Body of pancreas (tissue), 4 donors: Measurements from ENCODE around the gene PAPPA2. TPM values are rescaled to one million over a fixed set of nuclear protein-coding genes. Genes with fewer than 3 reads are reported as not detected.

Experiments used
- ATAC-seq: fragments of 150-250 bp; one replicate; pipeline ENCODE4 v1.9.1; 2016
- DNase-seq, 4 donors: peaks; one replicate each; pipeline ENCODE4 v3.0.0-alpha.2; 2019
- H3K27ac ChIP-seq, 4 donors: fragments of 200-600 bp; sonication (generic); 1 replicate in 3 of 4; 2 replicates in 1 of 4; pipeline versions ENCODE4 v1.5.1 to v1.6.1; 2016 to 2019; ENCODE audit warnings: mild to moderate bottlenecking in 1 of 4, mixed read lengths in 1 of 4, moderate library complexity in 1 of 4
- H3K27me3 ChIP-seq, 2 donors: fragments of 200-600 bp; sonication (generic); one replicate each; pipeline ENCODE4 v1.6.0; 2016; ENCODE audit warnings: mild to moderate bottlenecking in 1 of 2
- H3K36me3 ChIP-seq, 2 donors: fragments of 200-600 bp; sonication (generic); replicated peaks in 1 of 2; 2 replicates each; pipeline ENCODE4 v1.5.1; 2016; ENCODE audit warnings: low read depth in 2 of 2; ENCODE audit not compliant: insufficient read depth in 1 of 2
- H3K4me1 ChIP-seq: fragments of 200-600 bp; sonication (generic); one replicate; pipeline ENCODE4 v1.6.0; 2016
- H3K4me3 ChIP-seq, 2 donors: fragments of 200-600 bp; sonication (generic); 1 replicate in 1 of 2; 2 replicates in 1 of 2; pipeline ENCODE4 v1.5.1; 2016 to 2019
- H3K9me3 ChIP-seq, 3 donors: fragments of 200-600 bp; sonication (generic); 1 replicate in 2 of 3; 2 replicates in 1 of 3; pipeline ENCODE4 v1.5.1; 2016
- POLR2A ChIP-seq, 3 donors: fragments of 450-650 bp; IDR thresholded peaks; one replicate each; pipeline ENCODE4 v1.6.1; 2016; ENCODE audit warnings: antibody characterized with exemption in 3 of 3, mild to moderate bottlenecking in 2 of 3
- WGBS, 2 donors: methylation state at CpG; one replicate each; pipeline ENCODE4 v1.1.5; 2017; 5-methylcytosine and 5-hydroxymethylcytosine counted together
- intact Hi-C: fragments of 100-400 bp; cut with DNase I; formaldehyde crosslinking; loops from one replicate; pipeline ENCODE4 v1.15.1; 2023
- total RNA-seq, 2 donors: library from RNA; depleted of rRNA; stranded (reverse); fragments of >200 nt; gene quantifications; one replicate each; pipeline ENCODE4 v1.1.0, GENCODE V29; 2016
- TF ChIP-seq, protein P1 (sequence below), 7 experiments: fragments of 450-650 bp in 4 of 7; fragments of 200-600 bp in 3 of 7; sonication (generic) in 3 of 7; IDR thresholded peaks; one replicate each; pipeline ENCODE4 v1.5.1; 2016 to 2019; ENCODE audit warnings: antibody characterized with exemption in 7 of 7

The PAPPA2 gene
- total RNA-seq, 2 donors from 2014 or later = under 0.01 to 5.4 TPM

DNA sequence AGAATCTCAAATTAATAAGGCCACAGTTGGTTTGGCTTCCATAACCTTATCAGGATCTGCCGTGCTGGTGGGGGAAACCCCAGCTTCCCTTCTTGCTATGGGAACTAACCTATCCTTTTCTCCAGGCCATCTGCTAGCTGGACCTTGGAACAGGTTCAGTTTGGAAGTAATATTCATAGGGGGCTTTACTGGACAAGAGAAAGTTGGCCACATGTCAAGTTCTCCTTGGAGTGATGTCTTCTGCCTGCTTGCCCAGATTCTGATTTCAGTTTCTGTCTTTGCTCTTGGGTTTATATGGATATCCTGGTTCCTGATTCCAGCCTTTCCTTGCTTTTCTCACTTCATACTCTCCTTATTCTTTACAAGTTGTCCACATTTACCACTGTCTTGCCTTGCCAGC, 421.9 kb downstream of the PAPPA2 start:
- no peak for ATAC-seq
- intact Hi-C loops = no loop called here
- Histone ChIP-seq H3K27ac (no peak overlapping the region), H3K9me3 (no peaks in the 10 kb centered on the region), H3K36me3 (no peaks in the 10 kb centered on the region), H3K4me1 (no peaks in the 10 kb centered on the region), H3K4me3 (no peak overlapping the region), H3K27me3 (no peaks in the 10 kb centered on the region)
- TF ChIP-seq POLR2A (IDR thresholded peaks at IDR 0.05) = no peak
- TF ChIP-seq, protein P1, sequence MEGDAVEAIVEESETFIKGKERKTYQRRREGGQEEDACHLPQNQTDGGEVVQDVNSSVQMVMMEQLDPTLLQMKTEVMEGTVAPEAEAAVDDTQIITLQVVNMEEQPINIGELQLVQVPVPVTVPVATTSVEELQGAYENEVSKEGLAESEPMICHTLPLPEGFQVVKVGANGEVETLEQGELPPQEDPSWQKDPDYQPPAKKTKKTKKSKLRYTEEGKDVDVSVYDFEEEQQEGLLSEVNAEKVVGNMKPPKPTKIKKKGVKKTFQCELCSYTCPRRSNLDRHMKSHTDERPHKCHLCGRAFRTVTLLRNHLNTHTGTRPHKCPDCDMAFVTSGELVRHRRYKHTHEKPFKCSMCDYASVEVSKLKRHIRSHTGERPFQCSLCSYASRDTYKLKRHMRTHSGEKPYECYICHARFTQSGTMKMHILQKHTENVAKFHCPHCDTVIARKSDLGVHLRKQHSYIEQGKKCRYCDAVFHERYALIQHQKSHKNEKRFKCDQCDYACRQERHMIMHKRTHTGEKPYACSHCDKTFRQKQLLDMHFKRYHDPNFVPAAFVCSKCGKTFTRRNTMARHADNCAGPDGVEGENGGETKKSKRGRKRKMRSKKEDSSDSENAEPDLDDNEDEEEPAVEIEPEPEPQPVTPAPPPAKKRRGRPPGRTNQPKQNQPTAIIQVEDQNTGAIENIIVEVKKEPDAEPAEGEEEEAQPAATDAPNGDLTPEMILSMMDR (IDR thresholded peaks at IDR 0.05) = no peak
- DNase-seq = no peak
- WGBS, 2 donors = 38 to 67% methylated on average over 1 of the region's 1 CpG

DNA sequence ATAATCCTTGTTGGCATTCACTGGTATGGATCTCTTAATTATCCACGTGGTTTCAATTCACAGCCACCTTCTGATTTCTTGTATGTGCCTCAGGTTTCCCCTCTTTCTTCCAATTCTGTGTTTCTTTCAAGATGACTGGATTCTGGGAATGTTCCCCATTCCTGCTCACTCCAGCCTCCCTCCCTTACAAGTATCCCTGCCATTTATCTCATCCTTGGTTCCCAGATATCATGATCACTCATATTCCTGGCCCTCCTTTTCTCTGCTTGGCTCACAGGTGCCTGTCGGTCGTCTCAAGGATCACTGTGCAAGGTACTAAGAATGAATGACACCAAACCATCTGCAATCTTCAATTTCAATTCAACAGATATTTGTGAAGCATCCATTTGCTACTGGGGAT, 422.4 kb downstream of the PAPPA2 start:
- H3K9me3 ChIP-seq = no peaks in the 10 kb centered on the region
- DNase-seq = no peak
- H3K4me1 ChIP-seq = no peaks in the 10 kb centered on the region
- no peaks in the 10 kb centered on the region for H3K27me3 ChIP-seq
- ATAC-seq = no peak
- WGBS, 2 donors = 42 to 48% methylated on average over 3 of the region's 3 CpGs
- TF ChIP-seq, protein P1 (IDR thresholded peaks at IDR 0.05) = no peak
- no peak for TF ChIP-seq POLR2A (IDR thresholded peaks at IDR 0.05)
- H3K27ac ChIP-seq = no peak overlapping the region
- no peak overlapping the region for H3K4me3 ChIP-seq
- H3K36me3 ChIP-seq = no peaks in the 10 kb centered on the region
- intact Hi-C loops = no loop called here

DNA sequence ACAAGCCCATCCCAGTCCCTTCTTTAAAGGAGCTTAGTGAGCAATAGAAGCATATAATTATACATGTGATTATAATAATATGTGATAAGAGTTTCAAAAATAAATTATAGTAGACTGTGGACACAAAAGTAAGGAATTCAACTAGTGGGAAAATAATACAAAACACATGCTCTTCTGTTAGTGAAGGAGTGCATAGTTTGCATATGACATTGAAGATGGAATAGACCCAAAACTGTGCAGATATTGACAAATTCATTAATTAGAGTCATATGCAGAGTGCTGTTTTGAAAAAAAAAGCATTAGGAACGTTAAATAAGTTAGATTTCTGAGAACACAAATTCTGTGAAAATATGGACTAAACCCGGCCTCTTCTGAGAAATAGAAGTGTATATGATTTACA, 422.8 kb downstream of the PAPPA2 start:
- WGBS, 2 donors = 56 to 67% methylated on average over 2 of the region's 2 CpGs
- ATAC-seq = no peak

DNA sequence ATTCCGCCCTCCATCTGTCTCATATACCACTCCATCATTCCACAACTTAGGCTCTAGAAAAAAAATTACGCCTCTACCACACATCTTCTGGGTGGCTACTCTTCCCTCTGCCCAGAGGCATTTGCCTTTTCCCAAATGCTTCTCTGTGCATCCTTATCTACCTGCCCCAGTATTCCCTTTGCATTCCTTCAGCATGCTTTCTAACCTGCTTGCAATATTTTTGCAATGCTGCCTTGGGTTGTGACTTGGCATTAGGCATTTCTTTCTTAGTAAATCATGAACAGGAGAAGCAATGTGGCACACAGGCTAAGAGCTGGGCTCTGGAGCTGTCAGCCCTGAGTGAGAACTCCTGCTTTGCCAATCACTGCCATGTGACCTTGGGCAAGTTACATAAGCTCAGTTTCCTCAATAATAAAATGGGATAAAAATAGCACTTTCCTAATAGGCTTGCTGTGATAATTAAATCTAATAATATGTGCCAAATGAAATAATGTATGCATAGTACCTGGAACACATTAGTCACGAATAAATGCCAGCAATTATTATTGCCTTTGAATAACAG, 425.6 kb downstream of the PAPPA2 start:
- no peak for DNase-seq

More for the DNA sequence above, 422.8 kb downstream of the PAPPA2 start:
- no peak for DNase-seq
- intact Hi-C loops = no loop called here
- H3K4me3 ChIP-seq = no peak overlapping the region
- no peak overlapping the region for H3K27ac ChIP-seq
- H3K4me1 ChIP-seq = no peaks in the 10 kb centered on the region
- H3K27me3 ChIP-seq = no peaks in the 10 kb centered on the region
- no peak for TF ChIP-seq POLR2A (IDR thresholded peaks at IDR 0.05)
- TF ChIP-seq, protein P1 (IDR thresholded peaks at IDR 0.05) = no peak
- no peaks in the 10 kb centered on the region for H3K9me3 ChIP-seq
- no peaks in the 10 kb centered on the region for H3K36me3 ChIP-seq

More for the DNA sequence above, 425.6 kb downstream of the PAPPA2 start:
- H3K36me3 ChIP-seq = no peaks in the 10 kb centered on the region
- no peaks in the 10 kb centered on the region for H3K4me1 ChIP-seq
- no peaks in the 10 kb centered on the region for H3K9me3 ChIP-seq
- no peak overlapping the region for H3K4me3 ChIP-seq
- no peaks in the 10 kb centered on the region for H3K27me3 ChIP-seq
- intact Hi-C loops = no loop called here
- no peak overlapping the region for H3K27ac ChIP-seq
- TF ChIP-seq POLR2A (IDR thresholded peaks at IDR 0.05) = no peak
- TF ChIP-seq, protein P1 (IDR thresholded peaks at IDR 0.05) = no peak
- ATAC-seq = no peak
- 72 to 80% methylated on average over 3 of the region's 3 CpGs for WGBS, 2 donors
